ENCODE results near the gene BTC.

Gene BTC

DNA sequence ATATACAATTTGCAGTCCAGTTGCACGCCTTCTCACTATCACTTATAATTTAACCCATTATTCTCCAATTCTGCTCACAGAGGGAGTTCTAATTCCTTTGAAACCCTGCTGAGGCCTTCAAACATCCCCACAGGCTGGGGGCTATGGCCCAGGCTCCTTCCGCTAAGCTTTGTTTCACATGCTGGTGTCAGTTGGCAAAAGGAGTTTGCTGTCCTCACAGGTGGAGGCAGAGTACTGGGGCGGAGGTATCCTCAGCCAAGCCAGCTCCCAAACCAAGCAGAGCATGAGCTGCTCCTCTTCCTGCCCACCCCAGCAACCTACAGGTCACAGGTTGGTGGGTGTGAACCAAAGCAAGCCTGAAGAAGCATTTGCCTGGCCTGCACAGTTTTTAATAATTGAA is 21.5 kb downstream of the BTC start:
- TF ChIP-seq TCF12 (IDR thresholded peaks at IDR 0.05; ENCODE audit: low read depth) (no peak), FOXM1 (IDR thresholded peaks at IDR 0.05; ENCODE audit: borderline replicate concordance, low read depth) (no peak)

DNA sequence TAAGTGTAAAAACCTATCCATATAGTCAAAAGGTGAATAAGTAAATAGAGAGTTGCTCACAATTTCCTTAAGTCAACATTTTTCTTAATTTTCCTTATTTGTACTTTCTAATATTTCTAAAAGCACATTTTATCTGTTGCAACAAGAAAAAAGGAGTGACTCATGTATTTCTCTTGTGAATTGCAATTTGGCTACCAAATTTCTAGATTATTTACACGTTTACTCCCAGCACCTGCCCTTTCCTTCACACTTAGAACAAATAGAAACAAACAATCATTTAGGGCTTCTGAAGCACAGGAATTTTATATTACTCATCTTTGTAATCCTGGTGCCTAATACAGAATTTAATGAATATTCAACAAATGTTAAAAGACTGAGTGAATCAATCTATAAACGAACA is 22.2 kb downstream of the BTC start:
- no peak for TF ChIP-seq FOXM1 (IDR thresholded peaks at IDR 0.05; ENCODE audit: borderline replicate concordance, low read depth)
- TF ChIP-seq, protein P1, sequence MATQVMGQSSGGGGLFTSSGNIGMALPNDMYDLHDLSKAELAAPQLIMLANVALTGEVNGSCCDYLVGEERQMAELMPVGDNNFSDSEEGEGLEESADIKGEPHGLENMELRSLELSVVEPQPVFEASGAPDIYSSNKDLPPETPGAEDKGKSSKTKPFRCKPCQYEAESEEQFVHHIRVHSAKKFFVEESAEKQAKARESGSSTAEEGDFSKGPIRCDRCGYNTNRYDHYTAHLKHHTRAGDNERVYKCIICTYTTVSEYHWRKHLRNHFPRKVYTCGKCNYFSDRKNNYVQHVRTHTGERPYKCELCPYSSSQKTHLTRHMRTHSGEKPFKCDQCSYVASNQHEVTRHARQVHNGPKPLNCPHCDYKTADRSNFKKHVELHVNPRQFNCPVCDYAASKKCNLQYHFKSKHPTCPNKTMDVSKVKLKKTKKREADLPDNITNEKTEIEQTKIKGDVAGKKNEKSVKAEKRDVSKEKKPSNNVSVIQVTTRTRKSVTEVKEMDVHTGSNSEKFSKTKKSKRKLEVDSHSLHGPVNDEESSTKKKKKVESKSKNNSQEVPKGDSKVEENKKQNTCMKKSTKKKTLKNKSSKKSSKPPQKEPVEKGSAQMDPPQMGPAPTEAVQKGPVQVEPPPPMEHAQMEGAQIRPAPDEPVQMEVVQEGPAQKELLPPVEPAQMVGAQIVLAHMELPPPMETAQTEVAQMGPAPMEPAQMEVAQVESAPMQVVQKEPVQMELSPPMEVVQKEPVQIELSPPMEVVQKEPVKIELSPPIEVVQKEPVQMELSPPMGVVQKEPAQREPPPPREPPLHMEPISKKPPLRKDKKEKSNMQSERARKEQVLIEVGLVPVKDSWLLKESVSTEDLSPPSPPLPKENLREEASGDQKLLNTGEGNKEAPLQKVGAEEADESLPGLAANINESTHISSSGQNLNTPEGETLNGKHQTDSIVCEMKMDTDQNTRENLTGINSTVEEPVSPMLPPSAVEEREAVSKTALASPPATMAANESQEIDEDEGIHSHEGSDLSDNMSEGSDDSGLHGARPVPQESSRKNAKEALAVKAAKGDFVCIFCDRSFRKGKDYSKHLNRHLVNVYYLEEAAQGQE (IDR thresholded peaks at IDR 0.05; ENCODE audit: low read depth), result no peak
- TF ChIP-seq, protein P2, sequence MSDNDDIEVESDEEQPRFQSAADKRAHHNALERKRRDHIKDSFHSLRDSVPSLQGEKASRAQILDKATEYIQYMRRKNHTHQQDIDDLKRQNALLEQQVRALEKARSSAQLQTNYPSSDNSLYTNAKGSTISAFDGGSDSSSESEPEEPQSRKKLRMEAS (IDR thresholded peaks at IDR 0.05), result no peak
- no peak for TF ChIP-seq YY1 (IDR thresholded peaks at IDR 0.05; ENCODE audit: low read depth)
- no peak for TF ChIP-seq CREB1 (IDR thresholded peaks at IDR 0.05; ENCODE audit: low read depth)
- no peak for TF ChIP-seq EP300 (IDR thresholded peaks at IDR 0.05; ENCODE audit: borderline replicate concordance)
- TF ChIP-seq, protein P3, sequence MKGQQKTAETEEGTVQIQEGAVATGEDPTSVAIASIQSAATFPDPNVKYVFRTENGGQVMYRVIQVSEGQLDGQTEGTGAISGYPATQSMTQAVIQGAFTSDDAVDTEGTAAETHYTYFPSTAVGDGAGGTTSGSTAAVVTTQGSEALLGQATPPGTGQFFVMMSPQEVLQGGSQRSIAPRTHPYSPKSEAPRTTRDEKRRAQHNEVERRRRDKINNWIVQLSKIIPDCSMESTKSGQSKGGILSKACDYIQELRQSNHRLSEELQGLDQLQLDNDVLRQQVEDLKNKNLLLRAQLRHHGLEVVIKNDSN (IDR thresholded peaks at IDR 0.05), result no peak
- no peak for TF ChIP-seq ZBTB7A (IDR thresholded peaks at IDR 0.05; ENCODE audit: low read depth)
- TF ChIP-seq TAF1 (IDR thresholded peaks at IDR 0.05; ENCODE audit: low read depth), result no peak
- no peak for TF ChIP-seq RAD21 (IDR thresholded peaks at IDR 0.05; ENCODE audit: low read depth)
- TF ChIP-seq CEBPB (IDR thresholded peaks at IDR 0.05), result no peak
- no peak for TF ChIP-seq EGR1 (IDR thresholded peaks at IDR 0.05)
- no peak for TF ChIP-seq TEAD4 (IDR thresholded peaks at IDR 0.05)
- no peak for TF ChIP-seq NFIC (IDR thresholded peaks at IDR 0.05)
- TF ChIP-seq TCF12 (IDR thresholded peaks at IDR 0.05; ENCODE audit: low read depth), result no peak

DNA sequence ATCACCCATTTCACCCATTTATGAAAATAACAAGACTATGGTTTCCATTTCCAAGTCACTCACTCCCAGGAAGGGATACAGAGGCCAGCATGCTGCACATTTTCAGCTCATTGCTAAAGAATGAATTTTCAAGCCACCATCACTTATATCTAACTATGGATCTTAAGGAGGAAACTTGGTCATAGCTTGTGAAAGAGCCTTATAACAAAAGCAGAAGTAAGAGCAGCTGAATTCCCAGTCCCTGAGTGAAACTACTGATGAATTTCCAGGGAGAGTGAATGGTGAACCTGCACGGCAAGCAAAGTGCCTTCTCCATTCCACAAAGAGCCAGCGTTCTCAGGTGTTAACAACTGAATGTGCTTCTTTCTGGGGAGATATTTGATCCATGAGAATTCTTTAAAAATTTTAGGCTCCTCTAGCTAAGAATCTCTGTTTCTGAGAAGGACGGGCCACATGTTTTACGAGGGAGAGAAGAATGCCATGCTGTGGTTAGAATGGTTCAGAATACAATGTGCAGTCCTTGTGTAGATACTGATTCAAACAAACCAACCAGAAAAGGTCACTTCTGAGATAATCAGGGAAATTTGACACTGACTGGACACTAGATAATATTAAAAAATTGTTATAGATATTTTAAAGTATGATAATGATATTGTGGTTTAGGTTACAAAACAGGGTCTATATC is 24.0 kb downstream of the BTC start:
- TF ChIP-seq, protein P3 (IDR thresholded peaks at IDR 0.05), result no peak
- TF ChIP-seq RAD21 (IDR thresholded peaks at IDR 0.05; ENCODE audit: low read depth) (no peak), TCF12 (IDR thresholded peaks at IDR 0.05; ENCODE audit: low read depth) (no peak), TAF1 (IDR thresholded peaks at IDR 0.05; ENCODE audit: low read depth) (no peak), TEAD4 (IDR thresholded peaks at IDR 0.05) (no peak), FOXM1 (IDR thresholded peaks at IDR 0.05; ENCODE audit: borderline replicate concordance, low read depth) (no peak), EP300 (IDR thresholded peaks at IDR 0.05; ENCODE audit: borderline replicate concordance) (no peak)

DNA sequence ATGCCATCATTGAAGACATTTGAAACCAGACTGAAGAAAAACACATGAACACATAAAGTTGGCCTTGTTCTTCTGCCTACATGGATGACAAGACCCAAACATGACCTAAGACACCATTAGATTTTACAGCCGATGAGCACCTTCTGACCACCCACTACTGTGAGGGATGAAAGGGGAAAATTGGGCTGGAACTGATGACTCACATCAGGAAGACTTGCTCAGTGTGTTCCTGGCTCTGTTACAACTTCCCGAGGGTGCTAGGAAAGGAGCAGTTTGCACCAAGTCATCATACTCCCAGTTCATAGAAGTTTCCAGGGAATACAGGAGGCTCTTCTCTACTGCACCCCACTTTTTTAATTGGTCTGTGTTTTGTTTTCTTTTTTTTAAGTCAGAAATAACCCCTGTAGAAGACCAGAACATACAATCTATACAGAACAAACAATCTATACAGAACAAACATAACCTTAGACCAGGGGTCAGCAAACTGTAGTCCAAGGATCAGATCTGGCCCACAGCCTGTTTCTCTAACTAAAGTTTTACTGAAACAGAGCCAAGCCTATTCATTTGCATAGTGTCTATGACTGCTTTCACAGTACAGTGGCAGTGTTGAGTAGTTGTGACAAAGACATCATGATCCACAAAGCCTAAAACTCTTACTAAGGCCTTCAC is 25.3 kb downstream of the BTC start:
- TF ChIP-seq TAF1 (IDR thresholded peaks at IDR 0.05; ENCODE audit: low read depth), result no peak
- TF ChIP-seq YY1 (IDR thresholded peaks at IDR 0.05; ENCODE audit: low read depth), result no peak
- TF ChIP-seq ZBTB7A (IDR thresholded peaks at IDR 0.05; ENCODE audit: low read depth), result no peak
- TF ChIP-seq, protein P1 (IDR thresholded peaks at IDR 0.05; ENCODE audit: low read depth), result no peak
- no peak for TF ChIP-seq NFIC (IDR thresholded peaks at IDR 0.05)
- TF ChIP-seq EGR1 (IDR thresholded peaks at IDR 0.05), result no peak
- no peak for TF ChIP-seq TEAD4 (IDR thresholded peaks at IDR 0.05)
- TF ChIP-seq CEBPB (IDR thresholded peaks at IDR 0.05), result no peak
- no peak for TF ChIP-seq TCF12 (IDR thresholded peaks at IDR 0.05; ENCODE audit: low read depth)

DNA sequence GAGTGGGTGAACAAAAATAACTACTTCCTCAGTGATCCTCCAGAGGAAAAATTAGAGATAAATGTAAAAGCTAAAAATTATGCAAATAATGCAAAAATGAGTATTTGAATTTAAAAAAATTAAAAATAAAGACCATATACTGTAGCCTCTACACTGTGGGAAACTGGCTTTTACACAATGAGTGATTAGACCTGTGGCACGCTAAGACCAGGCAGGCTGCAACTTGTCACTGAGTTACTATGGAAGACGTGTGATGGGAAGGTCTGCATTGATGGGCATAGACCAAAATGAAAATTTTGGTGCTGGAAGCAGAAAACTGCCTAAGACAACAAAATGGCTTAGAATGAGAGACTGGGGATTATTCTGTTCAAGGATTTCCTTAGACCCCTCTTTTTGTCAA is 30.2 kb downstream of the BTC start:
- TF ChIP-seq TEAD4 (IDR thresholded peaks at IDR 0.05) (no peak), RAD21 (IDR thresholded peaks at IDR 0.05; ENCODE audit: low read depth) (no peak)

DNA sequence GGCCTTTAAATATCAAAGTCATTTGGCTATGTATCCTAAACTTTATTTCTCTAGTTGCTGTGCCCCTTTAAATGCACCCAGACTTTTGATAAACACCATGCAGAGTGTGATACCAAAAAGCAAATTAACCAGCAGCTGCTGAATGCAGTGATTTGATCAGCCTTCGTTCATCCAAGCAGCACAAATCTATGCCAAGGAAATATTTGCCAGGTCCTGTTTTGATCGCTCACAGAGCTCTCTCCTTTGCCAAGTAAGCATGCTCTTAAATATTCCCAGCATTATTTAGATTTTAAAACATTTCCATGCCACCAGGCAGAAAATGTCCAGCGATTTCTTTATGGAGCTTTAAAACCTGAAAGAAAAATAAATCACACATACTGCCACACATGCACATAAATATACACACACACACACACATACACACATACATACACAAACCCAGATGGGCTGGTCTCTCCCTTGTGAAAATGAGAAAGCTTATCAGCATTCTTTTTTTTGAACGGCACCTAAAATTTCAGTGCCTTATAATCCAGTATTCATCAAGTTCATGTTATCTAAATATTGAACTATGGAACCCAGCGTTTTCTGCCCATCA is 35.7 kb downstream of the BTC start:
- TF ChIP-seq ZBTB7A (IDR thresholded peaks at IDR 0.05; ENCODE audit: low read depth), result no peak
- TF ChIP-seq TAF1 (IDR thresholded peaks at IDR 0.05; ENCODE audit: low read depth), result no peak
- TF ChIP-seq TCF12 (IDR thresholded peaks at IDR 0.05; ENCODE audit: low read depth), result no peak
- TF ChIP-seq CREB1 (IDR thresholded peaks at IDR 0.05; ENCODE audit: low read depth), result no peak
- no peak for TF ChIP-seq CEBPB (IDR thresholded peaks at IDR 0.05)
- TF ChIP-seq, protein P2 (IDR thresholded peaks at IDR 0.05), result no peak
- no peak for TF ChIP-seq RAD21 (IDR thresholded peaks at IDR 0.05; ENCODE audit: low read depth)
- TF ChIP-seq YY1 (IDR thresholded peaks at IDR 0.05; ENCODE audit: low read depth), result no peak
- TF ChIP-seq, protein P3 (IDR thresholded peaks at IDR 0.05), result no peak
- no peak for TF ChIP-seq TEAD4 (IDR thresholded peaks at IDR 0.05)
- no peak for TF ChIP-seq EGR1 (IDR thresholded peaks at IDR 0.05)
- no peak for TF ChIP-seq NFIC (IDR thresholded peaks at IDR 0.05)
- no peak for TF ChIP-seq EP300 (IDR thresholded peaks at IDR 0.05; ENCODE audit: borderline replicate concordance)
- no peak for TF ChIP-seq FOXM1 (IDR thresholded peaks at IDR 0.05; ENCODE audit: borderline replicate concordance, low read depth)
